Prostate gland (tissue), 2 donors: ENCODE data around the gene E2F6. TPM values are rescaled to one million over a fixed set of nuclear protein-coding genes. Genes with fewer than 3 reads are reported as not detected.

Experiments
- DNase-seq: peaks from one replicate; pipeline ENCODE4 v3.0.0-alpha.2; 2019; ENCODE audit warnings: low spot score
- H3K27ac ChIP-seq, 2 donors: fragments of 200-600 bp; sonication (generic); 2 replicates each; pipeline ENCODE4 v1.5.1; 2017 to 2019
- H3K27me3 ChIP-seq: fragments of 200-600 bp; sonication (generic); replicated peaks from 2 replicates; pipeline ENCODE4 v1.5.1; 2019; ENCODE audit not compliant: insufficient read depth
- H3K36me3 ChIP-seq, 2 donors: fragments of 200-600 bp; sonication (generic); 1 replicate in 1 of 2; 2 replicates in 1 of 2; pipeline versions ENCODE4 v1.5.1 to v1.8.1; 2017 to 2019
- H3K4me1 ChIP-seq: fragments of 200-600 bp; sonication (generic); replicated peaks from 2 replicates; pipeline ENCODE4 v1.5.1; 2019
- H3K4me3 ChIP-seq, 2 donors: fragments of 200-600 bp; sonication (generic); 2 replicates each; pipeline ENCODE4 v1.5.1; 2017 to 2019
- H3K9me3 ChIP-seq: fragments of 200-600 bp; sonication (generic); 2 replicates; pipeline ENCODE4 v1.5.1; 2017
- CTCF ChIP-seq, 4 experiments: fragments of 200-600 bp in 2 of 4; fragments of 450-650 bp in 2 of 4; sonication (generic) in 2 of 4; IDR thresholded peaks; 1 replicate in 3 of 4; 2 replicates in 1 of 4; pipeline ENCODE4 v1.5.1; 2016 to 2019; ENCODE audit warnings: antibody characterized with exemption in 4 of 4, mild to moderate bottlenecking in 2 of 4, moderate library complexity in 2 of 4
- POLR2A ChIP-seq: fragments of 450-650 bp; IDR thresholded peaks from one replicate; pipeline ENCODE4 v1.6.1; 2016; ENCODE audit warnings: antibody characterized with exemption, mild to moderate bottlenecking
- POLR2AphosphoS5 ChIP-seq: sonication (generic); formaldehyde crosslinking; IDR thresholded peaks from one replicate; pipeline ENCODE4 v1.6.1; 2017; ENCODE audit warnings: antibody characterized with exemption
- WGBS: methylation state at CpG from one replicate; pipeline ENCODE4 v1.1.5; 2018; 5-methylcytosine and 5-hydroxymethylcytosine counted together
- intact Hi-C: fragments of 100-400 bp; cut with DNase I; formaldehyde crosslinking; loops from one replicate; pipeline ENCODE4 v1.14.2; 2022
- total RNA-seq, 2 donors: library from RNA; depleted of rRNA; stranded (reverse); fragments of >200 nt; gene quantifications; one replicate each; pipeline ENCODE4 v1.1.0, GENCODE V29; 2016

E2F6 gene
- total RNA-seq, 2 donors from 2014 or later: 14.2 to 25.2 TPM

- H3K27me3 ChIP-seq: no peaks in the 10 kb centered on the region
- TF ChIP-seq POLR2A: no peak
- no peak for TF ChIP-seq CTCF (IDR thresholded peaks at IDR 0.05)
- TF ChIP-seq POLR2AphosphoS5: no peak
- no peaks in the 10 kb centered on the region for H3K9me3 ChIP-seq
- H3K4me3 ChIP-seq: no peak overlapping the region
- no peak for DNase-seq
- H3K27ac ChIP-seq: no peak overlapping the region
- intact Hi-C loops: no loop called here
- 70% methylated on average over 5 of the region's 5 CpGs for WGBS
- H3K4me1 ChIP-seq: no peaks in the 10 kb centered on the region
- no peaks in the 10 kb centered on the region for H3K36me3 ChIP-seq
These were observed 46.5 kb upstream of the E2F6 start for GRCh38 chr2:11512431-11512830.

GRCh38 chr2:11509657-11510360 is 43.8 kb upstream of the E2F6 start:
- no peak overlapping the region for H3K27ac ChIP-seq
- H3K4me1 ChIP-seq: no peaks in the 10 kb centered on the region
- intact Hi-C loops: no loop called here
- H3K27me3 ChIP-seq: no peaks in the 10 kb centered on the region
- TF ChIP-seq POLR2AphosphoS5 (no peak), CTCF (IDR thresholded peaks at IDR 0.05) (no peak), POLR2A (no peak)
- no peak for DNase-seq
- WGBS: 86% methylated on average over 3 of the region's 3 CpGs
- H3K36me3 ChIP-seq: no peaks in the 10 kb centered on the region
- no peak overlapping the region for H3K4me3 ChIP-seq
- H3K9me3 ChIP-seq: no peaks in the 10 kb centered on the region

GRCh38 chr2:11508279-11508678 is 42.3 kb upstream of the E2F6 start:
- peak; percentile 32 for DNase-seq
- 29% methylated on average over 8 of the region's 8 CpGs for WGBS
- Histone ChIP-seq H3K9me3 (no peaks in the 10 kb centered on the region), H3K36me3 (no peaks in the 10 kb centered on the region), H3K4me3 (no peak overlapping the region), H3K4me1 (no peaks in the 10 kb centered on the region), H3K27me3 (no peaks in the 10 kb centered on the region), H3K27ac (peak overlapping the region; percentile 37 to 57)
- no peak for TF ChIP-seq CTCF (IDR thresholded peaks at IDR 0.05)
- TF ChIP-seq POLR2AphosphoS5: peak; percentile 65
- intact Hi-C loops: no loop called here

- Histone ChIP-seq H3K36me3 (no peaks in the 10 kb centered on the region), H3K27ac (peak overlapping the region; percentile 37 to 57), H3K4me1 (no peaks in the 10 kb centered on the region), H3K27me3 (no peaks in the 10 kb centered on the region), H3K4me3 (no peak overlapping the region), H3K9me3 (no peaks in the 10 kb centered on the region)
- intact Hi-C loops: no loop called here
- TF ChIP-seq POLR2A (no peak), POLR2AphosphoS5 (no peak), CTCF (IDR thresholded peaks at IDR 0.05) (no peak)
- 95% methylated on average over 2 of the region's 2 CpGs for WGBS
- DNase-seq: no peak
These were observed 41.6 kb upstream of the E2F6 start for GRCh38 chr2:11507517-11507916.

- 59% methylated on average over 3 of the region's 3 CpGs for WGBS
- no peaks in the 10 kb centered on the region for H3K9me3 ChIP-seq
- H3K36me3 ChIP-seq: no peaks in the 10 kb centered on the region
- DNase-seq: no peak
- no peaks in the 10 kb centered on the region for H3K4me1 ChIP-seq
- TF ChIP-seq POLR2AphosphoS5: no peak
- TF ChIP-seq POLR2A: no peak
- no peak for TF ChIP-seq CTCF (IDR thresholded peaks at IDR 0.05)
- H3K4me3 ChIP-seq: no peak overlapping the region
- H3K27me3 ChIP-seq: no peaks in the 10 kb centered on the region
- no peak overlapping the region for H3K27ac ChIP-seq
- intact Hi-C loops: no loop called here
These were observed 40.6 kb upstream of the E2F6 start for GRCh38 chr2:11506611-11506969.
